Fibroblast of pulmonary artery (primary cell): ENCODE data around the gene ZNF563.
A peak's percentile ranks its signal among the peaks of the same experiment; 100 is the strongest.

Experiments
- DNase-seq: peaks from one replicate; pipeline ENCODE4 v3.0.0-alpha.2; 2010; ENCODE audit warnings: low read depth
- H3K4me3 ChIP-seq: replicated peaks from 2 replicates; pipeline ENCODE4 v1.5.1; 2011; ENCODE audit warnings: low read depth, mild to moderate bottlenecking, control low read depth, low read length, moderate library complexity
- TF ChIP-seq, protein P1 (sequence below): IDR thresholded peaks from 2 replicates; pipeline ENCODE4 v1.5.1; 2011; ENCODE audit warnings: mild to moderate bottlenecking, control low read depth, low read length, inconsistent platforms; ENCODE audit errors: missing control alignments

The ZNF563 gene

DNA sequence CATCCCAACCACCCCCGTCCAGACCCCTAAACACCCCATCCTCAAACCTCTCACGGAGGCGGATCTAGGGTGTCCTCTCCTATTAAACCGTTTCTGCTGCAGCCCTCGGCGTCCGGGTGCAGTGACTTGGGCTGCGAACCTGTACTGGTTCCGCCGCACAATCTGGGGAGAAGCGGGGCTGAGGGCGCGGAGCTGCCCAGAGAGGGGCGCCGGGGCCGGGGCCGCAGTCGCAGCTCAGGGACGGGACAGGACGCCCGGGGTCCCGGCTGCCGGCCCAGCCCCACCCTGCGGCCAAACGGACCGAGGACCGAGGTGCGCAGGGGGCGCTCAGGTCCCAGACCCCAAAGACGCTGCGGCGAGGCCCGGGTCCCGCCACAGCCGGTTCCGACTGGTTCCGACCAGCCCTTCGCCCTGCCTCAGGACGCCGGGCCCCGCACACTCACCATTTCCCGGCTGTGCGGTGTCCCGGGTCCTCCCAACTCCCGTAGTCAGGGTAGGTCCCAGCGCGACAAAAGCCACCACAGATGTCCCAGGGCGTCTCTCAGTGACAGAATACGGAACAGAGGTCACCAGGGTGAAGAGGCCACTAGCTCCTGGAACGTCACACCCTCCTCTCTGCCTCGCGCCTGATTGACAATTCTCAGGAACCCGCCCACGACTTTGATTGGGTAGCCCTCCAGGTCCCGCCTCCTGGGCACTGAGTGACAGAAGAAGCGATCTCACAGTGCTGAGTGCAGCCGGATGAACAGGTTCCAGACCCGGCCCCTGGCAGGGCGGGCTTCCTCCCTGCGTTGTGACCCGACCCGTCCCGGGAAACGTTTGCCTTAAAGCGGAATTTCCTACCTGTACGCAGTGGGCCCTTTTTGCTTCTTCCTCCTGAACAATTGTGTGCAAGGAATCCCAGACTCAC is 38.9 kb downstream of the ZNF563 start, which contains the start of gene ZNF44:
Gene ZNF44, minus strand, starts transcription at position 635 of the 910 bp plus-strand sequence. Its CDS starts 189 bp downstream, at position 446.
- peak within 1 kb of the TSS; percentile 97 for H3K4me3 ChIP-seq
- TF ChIP-seq, protein P1, sequence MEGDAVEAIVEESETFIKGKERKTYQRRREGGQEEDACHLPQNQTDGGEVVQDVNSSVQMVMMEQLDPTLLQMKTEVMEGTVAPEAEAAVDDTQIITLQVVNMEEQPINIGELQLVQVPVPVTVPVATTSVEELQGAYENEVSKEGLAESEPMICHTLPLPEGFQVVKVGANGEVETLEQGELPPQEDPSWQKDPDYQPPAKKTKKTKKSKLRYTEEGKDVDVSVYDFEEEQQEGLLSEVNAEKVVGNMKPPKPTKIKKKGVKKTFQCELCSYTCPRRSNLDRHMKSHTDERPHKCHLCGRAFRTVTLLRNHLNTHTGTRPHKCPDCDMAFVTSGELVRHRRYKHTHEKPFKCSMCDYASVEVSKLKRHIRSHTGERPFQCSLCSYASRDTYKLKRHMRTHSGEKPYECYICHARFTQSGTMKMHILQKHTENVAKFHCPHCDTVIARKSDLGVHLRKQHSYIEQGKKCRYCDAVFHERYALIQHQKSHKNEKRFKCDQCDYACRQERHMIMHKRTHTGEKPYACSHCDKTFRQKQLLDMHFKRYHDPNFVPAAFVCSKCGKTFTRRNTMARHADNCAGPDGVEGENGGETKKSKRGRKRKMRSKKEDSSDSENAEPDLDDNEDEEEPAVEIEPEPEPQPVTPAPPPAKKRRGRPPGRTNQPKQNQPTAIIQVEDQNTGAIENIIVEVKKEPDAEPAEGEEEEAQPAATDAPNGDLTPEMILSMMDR: no peak
- DNase-seq: peak; percentile 95

DNA sequence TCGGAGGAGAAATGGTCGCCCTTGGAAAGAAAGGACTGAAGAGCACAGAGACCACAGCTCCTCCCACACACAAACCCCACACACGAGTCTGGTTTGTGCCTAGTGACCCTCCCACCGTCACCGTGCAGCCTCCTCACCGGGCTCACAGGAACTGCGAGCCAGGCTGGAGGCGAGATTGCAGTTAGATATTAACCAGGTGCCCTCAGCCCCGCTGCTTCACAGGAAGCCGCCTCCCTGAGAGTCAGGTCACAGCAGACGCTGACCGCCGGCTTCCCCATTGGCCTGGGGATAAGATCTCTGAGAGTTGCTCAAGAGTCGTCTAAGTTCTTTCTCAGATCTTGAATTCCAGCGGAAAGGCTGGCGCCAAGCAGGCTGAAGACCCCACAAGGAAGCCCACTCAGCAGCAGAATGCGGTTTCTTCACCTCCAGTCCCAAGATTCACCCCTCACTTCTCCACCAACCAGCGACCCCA is 39.6 kb downstream of the ZNF563 start:
- TF ChIP-seq, protein P1: no peak
- DNase-seq: peak; percentile 60
- H3K4me3 ChIP-seq: peak overlapping the region; percentile 97

DNA sequence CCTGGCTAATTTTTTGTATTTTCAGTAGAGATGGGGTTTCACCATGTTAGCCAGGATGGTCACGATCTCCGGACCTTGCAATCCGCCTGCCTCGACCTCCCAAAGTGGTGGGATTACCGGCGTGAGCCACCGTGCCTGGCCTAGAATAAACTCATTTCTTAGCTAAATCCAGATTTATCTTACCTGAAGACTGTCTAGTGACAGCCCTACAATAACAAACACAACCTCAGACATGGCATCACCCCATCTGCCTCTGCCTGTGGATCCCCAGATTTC is 43.7 kb downstream of the ZNF563 start:
- TF ChIP-seq, protein P1: no peak
- DNase-seq: no peak
- no peak overlapping the region for H3K4me3 ChIP-seq

DNA sequence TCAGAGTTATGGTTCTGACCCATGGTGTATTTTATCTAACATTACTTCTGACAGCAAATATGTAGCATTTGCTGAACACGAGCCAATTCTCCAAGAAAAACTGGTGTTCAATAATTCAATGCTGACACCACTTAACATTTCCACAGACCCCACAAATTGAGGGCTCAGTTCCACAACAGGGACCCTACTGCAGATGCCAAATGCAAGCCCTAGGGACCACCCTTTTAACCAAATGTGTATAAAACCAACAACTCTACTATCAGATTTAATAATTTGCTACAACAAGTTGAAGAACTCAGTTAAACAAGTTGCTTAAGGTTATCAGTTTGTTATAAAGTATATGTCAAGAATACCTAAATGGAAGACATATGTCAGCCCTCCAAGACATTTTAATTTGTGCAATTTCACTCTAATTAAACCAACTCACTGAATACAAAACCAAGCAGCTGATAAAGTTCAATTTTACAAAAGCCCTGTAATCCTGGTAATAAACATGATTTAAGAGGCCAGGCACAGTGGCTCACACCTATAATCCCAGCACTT is 45.4 kb downstream of the ZNF563 start:
- TF ChIP-seq, protein P1: no peak
- no peak for DNase-seq
- no peak overlapping the region for H3K4me3 ChIP-seq

DNA sequence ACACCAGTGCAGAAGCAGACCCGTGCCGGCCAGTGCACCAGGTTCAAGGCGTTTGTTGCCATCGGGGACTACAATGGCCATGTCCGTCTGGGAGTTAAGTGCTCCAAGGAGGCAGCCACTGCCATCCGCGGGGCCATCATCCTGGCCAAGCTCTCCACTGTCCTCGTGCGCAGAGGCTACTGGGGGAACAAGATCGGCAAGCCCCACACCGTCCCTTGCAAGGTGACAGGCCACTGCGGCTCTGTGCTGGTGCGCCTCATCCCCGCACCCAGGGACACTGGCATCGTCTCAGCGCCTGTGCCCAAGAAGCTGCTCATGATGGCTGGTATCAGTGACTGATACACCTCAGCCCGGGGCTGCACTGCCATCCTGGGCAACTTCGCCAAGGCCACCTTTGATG is 48.8 kb downstream of the ZNF563 start:
- TF ChIP-seq, protein P1: no peak
- no peak for DNase-seq
- no peak overlapping the region for H3K4me3 ChIP-seq

DNA sequence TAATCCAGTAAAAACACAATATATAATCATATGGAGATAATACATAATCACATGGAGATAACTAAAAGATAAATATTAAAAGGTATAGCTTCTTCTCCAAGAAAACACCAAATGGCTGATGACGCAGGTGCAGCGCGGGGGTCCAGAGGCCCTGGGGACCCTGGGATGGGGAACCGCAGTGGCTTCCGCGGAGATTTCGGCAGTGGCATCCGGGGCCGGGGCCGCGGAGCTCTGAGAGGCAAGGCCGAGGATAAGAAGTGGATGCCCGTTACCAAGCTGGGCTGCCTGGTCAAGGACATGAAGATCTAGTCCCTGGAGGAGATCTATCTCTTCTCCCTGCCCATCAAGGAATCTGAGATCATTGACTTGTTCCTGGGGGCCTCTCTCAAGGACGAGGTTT is 49.2 kb downstream of the ZNF563 start:
- H3K4me3 ChIP-seq: no peak overlapping the region
- DNase-seq: no peak
- TF ChIP-seq, protein P1: no peak
